Fibroblast of lung (primary cell): ENCODE data around the gene TBC1D22A.

Source experiments
- EZH2 ChIP-seq: IDR thresholded peaks from 2 replicates; pipeline ENCODE4 v1.5.1; 2012; ENCODE audit warnings: low read length, control low read depth, mild to moderate bottlenecking; ENCODE audit errors: missing control alignments
- TF ChIP-seq, protein P1 (sequence below), 2 donors: IDR thresholded peaks in 1 of 2; conservative IDR thresholded peaks in 1 of 2; 1 replicate in 1 of 2; 2 replicates in 1 of 2; pipeline ENCODE4 v1.5.1; 2011 to 2012; ENCODE audit warnings: low read length in 2 of 2, control low read depth in 1 of 2, inconsistent platforms in 1 of 2, low read depth in 1 of 2, mild to moderate bottlenecking in 1 of 2

DNA sequence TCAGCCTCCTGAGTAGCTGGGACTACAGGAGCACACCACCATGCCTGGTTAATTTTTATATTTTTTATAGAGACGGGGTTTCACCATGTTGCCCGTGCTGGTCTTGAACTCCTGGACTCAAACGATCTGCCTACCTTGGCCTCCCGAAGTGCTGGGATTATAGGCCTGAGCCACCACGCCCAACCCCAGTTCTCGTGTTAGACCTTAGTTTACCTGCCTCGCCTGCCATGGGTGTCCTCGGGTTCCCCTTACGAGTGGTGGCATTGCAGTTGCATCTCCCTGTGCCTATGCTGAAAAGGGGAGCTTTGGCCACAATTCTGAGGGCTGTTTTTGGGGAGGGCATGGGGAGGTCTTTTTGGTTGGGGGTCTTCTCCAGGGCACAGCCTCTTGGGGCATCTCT is 18.8 kb downstream of the TBC1D22A start:
- TF ChIP-seq, protein P1, sequence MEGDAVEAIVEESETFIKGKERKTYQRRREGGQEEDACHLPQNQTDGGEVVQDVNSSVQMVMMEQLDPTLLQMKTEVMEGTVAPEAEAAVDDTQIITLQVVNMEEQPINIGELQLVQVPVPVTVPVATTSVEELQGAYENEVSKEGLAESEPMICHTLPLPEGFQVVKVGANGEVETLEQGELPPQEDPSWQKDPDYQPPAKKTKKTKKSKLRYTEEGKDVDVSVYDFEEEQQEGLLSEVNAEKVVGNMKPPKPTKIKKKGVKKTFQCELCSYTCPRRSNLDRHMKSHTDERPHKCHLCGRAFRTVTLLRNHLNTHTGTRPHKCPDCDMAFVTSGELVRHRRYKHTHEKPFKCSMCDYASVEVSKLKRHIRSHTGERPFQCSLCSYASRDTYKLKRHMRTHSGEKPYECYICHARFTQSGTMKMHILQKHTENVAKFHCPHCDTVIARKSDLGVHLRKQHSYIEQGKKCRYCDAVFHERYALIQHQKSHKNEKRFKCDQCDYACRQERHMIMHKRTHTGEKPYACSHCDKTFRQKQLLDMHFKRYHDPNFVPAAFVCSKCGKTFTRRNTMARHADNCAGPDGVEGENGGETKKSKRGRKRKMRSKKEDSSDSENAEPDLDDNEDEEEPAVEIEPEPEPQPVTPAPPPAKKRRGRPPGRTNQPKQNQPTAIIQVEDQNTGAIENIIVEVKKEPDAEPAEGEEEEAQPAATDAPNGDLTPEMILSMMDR (conservative IDR thresholded peaks at IDR 0.05 in 1 of 2, IDR thresholded peaks at IDR 0.05 in 1 of 2; ENCODE audit: low read depth in 1 of 2, low read length in 2 of 2), result no peak
- no peak for TF ChIP-seq EZH2
